ENCODE measurements around the gene TMEM134. TPM values are rescaled to one million over a fixed set of nuclear protein-coding genes. Genes with fewer than 3 reads are reported as not detected.

TMEM134 gene
- total and polyA plus RNA-seq, 2 of the 4 experiments (the other 2 are of a cell fraction): 12.5 to 55.0 TPM

DNA sequence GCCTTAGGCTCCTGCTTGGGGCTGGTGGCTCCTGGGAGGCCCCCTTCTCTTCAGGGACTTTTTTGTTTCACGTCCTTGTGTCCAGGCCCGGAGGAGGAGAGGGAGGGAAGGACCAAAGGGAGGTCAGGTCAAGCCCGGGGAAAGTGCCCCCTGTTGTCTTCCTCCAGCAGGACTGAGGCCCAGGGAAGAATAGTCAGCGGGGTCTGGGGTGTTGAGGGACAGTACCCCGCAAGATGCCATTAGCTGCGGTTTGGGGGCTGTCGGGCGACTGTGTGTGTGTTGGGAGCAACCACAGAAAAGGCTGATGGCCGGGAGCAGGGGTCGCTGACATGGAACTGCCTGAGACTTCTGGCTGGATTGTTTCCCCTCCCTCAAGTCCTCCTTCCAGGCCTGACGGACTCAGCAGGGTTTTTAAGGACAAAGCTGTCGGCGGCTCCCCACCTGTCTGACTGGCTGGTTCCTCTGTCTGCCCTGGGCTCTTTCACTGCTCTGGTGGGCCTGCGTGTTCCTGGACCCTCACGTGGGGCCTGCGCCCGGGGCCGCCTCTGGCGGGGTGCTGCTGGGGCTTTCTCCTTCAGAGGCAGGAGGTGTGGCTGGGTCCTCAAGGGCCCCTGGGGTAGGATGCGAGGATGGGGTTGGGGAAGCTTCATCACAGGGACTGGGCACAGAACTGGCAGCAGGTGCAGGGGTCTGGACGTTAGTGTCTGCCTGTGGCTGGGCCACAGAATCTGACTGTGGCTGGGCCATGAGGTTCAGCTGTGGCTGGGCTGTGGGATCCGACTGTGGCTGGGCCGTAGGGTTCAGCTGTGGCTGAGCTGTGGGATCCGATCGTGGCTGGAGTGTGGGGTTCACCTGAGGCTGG is 18.0 kb downstream of the TMEM134 start:
- no peak overlapping the region for H4K5ac ChIP-seq (ENCODE audit: low read depth, low read length)

More for the DNA sequence above, 18.0 kb downstream of the TMEM134 start:
- Histone ChIP-seq H2BK120ac (ENCODE audit: low read depth, low read length) (no peak overlapping the region), H3K14ac (replicated peaks; ENCODE audit: low read depth, low read length) (no peak overlapping the region), H2AFZ (replicated peaks; ENCODE audit: low read length, poor library complexity) (no peak overlapping the region), H3K4me1 (ENCODE audit: control insufficient read depth, insufficient read depth, low read length) (no peaks in the 10 kb centered on the region), H3K9me1 (ENCODE audit: insufficient read depth, low read length) (no peaks in the 10 kb centered on the region), H3K18ac (ENCODE audit: low read depth, low read length) (no peak overlapping the region), H3K79me1 (ENCODE audit: low read depth in 1 of 2, low read length in 2 of 2) (no peaks in the 10 kb centered on the region), H3K56ac (ENCODE audit: extremely low read depth, insufficient read depth, low read length) (no peak overlapping the region), H3K4me2 (ENCODE audit: low read depth, low read length) (no peak overlapping the region), H4K91ac (ENCODE audit: insufficient read depth, low read depth, low read length) (no peak overlapping the region), H4K20me1 (ENCODE audit: insufficient read depth, low read length) (no peaks in the 10 kb centered on the region), H3K27me3 (ENCODE audit: control insufficient read depth, insufficient read depth, low read length) (peaks cover 11% of the 10 kb centered on the region; the same call in 1 of the 2 replicates), H3K27ac (ENCODE audit: insufficient read depth, low read length) (no peak overlapping the region), H3K4me3 (ENCODE audit: insufficient read depth, low read depth, low read length) (no peak overlapping the region), H3K9ac (ENCODE audit: low read depth, low read length) (no peak overlapping the region), H3K4ac (ENCODE audit: low read depth, low read length) (no peak overlapping the region), H2AK5ac (ENCODE audit: low read depth, low read length) (no peak overlapping the region), H2BK20ac (ENCODE audit: low read depth, low read length) (no peak overlapping the region), H2BK5ac (ENCODE audit: low read depth, low read length, poor library complexity, severe bottlenecking) (no peak overlapping the region), H3K23ac (ENCODE audit: low read depth, low read length) (no peak overlapping the region), H2AK9ac (replicated peaks; ENCODE audit: low read depth, low read length, poor library complexity) (no peak overlapping the region), H2BK15ac (ENCODE audit: low read depth, low read length) (no peak overlapping the region), H4K8ac (ENCODE audit: low read depth in 2 of 2, low read length in 2 of 2) (no peak overlapping the region), H3K9me3 (ENCODE audit: control insufficient read depth, insufficient read depth, low read length) (no peaks in the 10 kb centered on the region), H3K36me3 (ENCODE audit: control insufficient read depth, insufficient read depth, low read length) (no peaks in the 10 kb centered on the region)
- dilution Hi-C loops (cut with HindIII; ENCODE audit: low sequenced_read_pairs, unreplicated experiment) (no loop called here), in situ Hi-C loops (cut with MboI; ENCODE audit: low sequenced_read_pairs) (no loop called here), intact Hi-C loops (cut with micrococcal nuclease) (no loop called here)
- 71% methylated on average over 8 of the region's 25 CpGs; no CpG with 5 or more reads in 1 of the 2 experiments for WGBS, 2 experiments (ENCODE audit: extremely low coverage in 2 of 2, insufficient read length in 1 of 2)
- no TSS peak for BruUV-seq (replicated peaks)
- TF ChIP-seq FOS (IDR thresholded peaks at IDR 0.05; ENCODE audit: low read depth, low read length): no peak
- TF ChIP-seq, protein P1, sequence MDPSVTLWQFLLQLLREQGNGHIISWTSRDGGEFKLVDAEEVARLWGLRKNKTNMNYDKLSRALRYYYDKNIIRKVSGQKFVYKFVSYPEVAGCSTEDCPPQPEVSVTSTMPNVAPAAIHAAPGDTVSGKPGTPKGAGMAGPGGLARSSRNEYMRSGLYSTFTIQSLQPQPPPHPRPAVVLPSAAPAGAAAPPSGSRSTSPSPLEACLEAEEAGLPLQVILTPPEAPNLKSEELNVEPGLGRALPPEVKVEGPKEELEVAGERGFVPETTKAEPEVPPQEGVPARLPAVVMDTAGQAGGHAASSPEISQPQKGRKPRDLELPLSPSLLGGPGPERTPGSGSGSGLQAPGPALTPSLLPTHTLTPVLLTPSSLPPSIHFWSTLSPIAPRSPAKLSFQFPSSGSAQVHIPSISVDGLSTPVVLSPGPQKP (IDR thresholded peaks at IDR 0.05; ENCODE audit: borderline replicate concordance, low read depth, low read length): no peak
- no peak for TF ChIP-seq NFE2L2 (IDR thresholded peaks at IDR 0.05; ENCODE audit: low read depth, low read length)
- no peak for TF ChIP-seq RFX5 (IDR thresholded peaks at IDR 0.05; ENCODE audit: low read depth, low read length)
- no peak for TF ChIP-seq RAD21 (IDR thresholded peaks at IDR 0.05; ENCODE audit: low read length)
- no peak for TF ChIP-seq BHLHE40 (IDR thresholded peaks at IDR 0.05; ENCODE audit: low read depth, low read length)
- TF ChIP-seq MAFK (IDR thresholded peaks at IDR 0.05; ENCODE audit: low read depth, low read length): no peak
- TF ChIP-seq SMC3 (IDR thresholded peaks at IDR 0.05; ENCODE audit: low read depth, low read length): no peak
- no peak for TF ChIP-seq POLR2A (IDR thresholded peaks at IDR 0.05; ENCODE audit: low read depth, low read length)
- TF ChIP-seq RCOR1 (IDR thresholded peaks at IDR 0.05; ENCODE audit: insufficient replicate concordance, low read length): no peak
- TF ChIP-seq CHD1 (IDR thresholded peaks at IDR 0.05; ENCODE audit: low read depth, low read length): no peak
- DNase-seq: no peak
- ChIA-PET POLR2A (ENCODE audit: unreplicated experiment) (no interaction called here), CTCF (no interaction called here)
- ATAC-seq (ENCODE audit: low read depth): no peak

All from IMR-90 (cell line).